K562 (cell line): ENCODE data around the gene GLI1. TPM values are rescaled to one million over a fixed set of nuclear protein-coding genes. Genes with fewer than 3 reads are reported as not detected.
A peak's percentile ranks its signal among the peaks of the same experiment; 100 is the strongest.

Experiments
- CBX2 ChIP-seq: fragments of 200-600 bp; sonication (generic); IDR thresholded peaks from one replicate; pipeline ENCODE4 v1.6.1; 2012; ENCODE audit warnings: mild to moderate bottlenecking, low read length, inconsistent platforms; ENCODE audit not compliant: insufficient read depth, poor library complexity, severe bottlenecking
- CCNT2 ChIP-seq: IDR thresholded peaks from 2 replicates; pipeline ENCODE4 v1.6.1; 2011; ENCODE audit warnings: borderline replicate concordance, low read depth, mild to moderate bottlenecking, moderate library complexity, mixed read lengths, low read length; ENCODE audit not compliant: insufficient read length; ENCODE audit errors: extremely low read depth
- ELK3 ChIP-seq: fragments of 450-650 bp; formaldehyde crosslinking; IDR thresholded peaks from 2 replicates; pipeline ENCODE4 v1.4.0; 2020; ENCODE audit warnings: mild to moderate bottlenecking
- FOXP1 ChIP-seq: sonication (generic); formaldehyde crosslinking; IDR thresholded peaks from 2 replicates; pipeline ENCODE4 v1.8.0; 2022; ENCODE audit warnings: mild to moderate bottlenecking, missing genetic modification reagents
- HINFP ChIP-seq: fragments of 450-650 bp; conservative IDR thresholded peaks from 2 replicates; pipeline ENCODE4 v1.6.1; 2016; ENCODE audit warnings: missing genetic modification characterization, low read depth, mild to moderate bottlenecking, control low read depth, missing compliant biosample characterization
- MCM7 ChIP-seq, 2 experiments: fragments of 450-650 bp; IDR thresholded peaks; 2 replicates each; pipeline ENCODE4 v1.6.1; 2016 to 2018
- NCOA4 ChIP-seq: fragments of 450-650 bp; IDR thresholded peaks from 2 replicates; pipeline ENCODE4 v1.6.1; 2018; ENCODE audit warnings: mild to moderate bottlenecking; ENCODE audit not compliant: partially characterized antibody
- NR2F6 ChIP-seq: fragments of 450-650 bp; formaldehyde crosslinking; IDR thresholded peaks from 2 replicates; pipeline ENCODE4 v1.4.0; 2020; ENCODE audit warnings: mild to moderate bottlenecking
- PHB ChIP-seq: fragments of 250-450 bp; sonication (Bioruptor Pico); IDR thresholded peaks from 2 replicates; pipeline ENCODE4 v1.5.0; 2021
- PHTF2 ChIP-seq: fragments of 250-450 bp; sonication (Bioruptor Pico); IDR thresholded peaks from 2 replicates; pipeline ENCODE4 v1.5.0; 2021; ENCODE audit warnings: mild to moderate bottlenecking
- RBM17 ChIP-seq: fragments of 200-400 bp; formaldehyde crosslinking; IDR thresholded peaks from 2 replicates; pipeline ENCODE4 v1.6.1; 2017; ENCODE audit warnings: low read depth, mild to moderate bottlenecking, low read length, borderline replicate concordance
- RFX7 ChIP-seq: fragments of 250-450 bp; sonication (Bioruptor Pico); IDR thresholded peaks from 2 replicates; pipeline ENCODE4 v1.5.1; 2021; ENCODE audit warnings: mild to moderate bottlenecking
- SETDB1 ChIP-seq: IDR thresholded peaks from one replicate; pipeline ENCODE4 v1.6.1; 2012; ENCODE audit warnings: low read length, control low read depth, inconsistent platforms
- SUPT5H ChIP-seq: fragments of 450-650 bp; IDR thresholded peaks from 2 replicates; pipeline ENCODE4 v1.6.1; 2016
- TBL1XR1 ChIP-seq, 2 experiments: IDR thresholded peaks; 2 replicates each; pipeline ENCODE4 v1.6.1; 2012; ENCODE audit warnings: improper control_type of control experiment in 2 of 2, low read length in 2 of 2, mild to moderate bottlenecking in 1 of 2
- TBP ChIP-seq: optimal IDR thresholded peaks from 2 replicates; pipeline ENCODE3; 2011; ENCODE audit warnings: low read depth, low read length, improper control_type of control experiment
- TEAD4 ChIP-seq, 2 experiments: sonication (generic) in 1 of 2; formaldehyde crosslinking in 1 of 2; IDR thresholded peaks; 2 replicates each; pipeline versions ENCODE4 v1.6.1 to v1.8.0; 2012 to 2022; ENCODE audit warnings: borderline replicate concordance in 1 of 2, inconsistent platforms in 1 of 2, low read length in 1 of 2, mild to moderate bottlenecking in 1 of 2, missing genetic modification reagents in 1 of 2
- XRCC3 ChIP-seq: fragments of 450-650 bp; IDR thresholded peaks from 2 replicates; pipeline ENCODE4 v1.6.1; 2017; ENCODE audit warnings: mild to moderate bottlenecking, moderate library complexity
- ZNF133 ChIP-seq: fragments of 250-450 bp; sonication (Bioruptor Pico); IDR thresholded peaks from 2 replicates; pipeline ENCODE4 v1.4.0; 2020; ENCODE audit warnings: mild to moderate bottlenecking
- ZNF217 ChIP-seq: sonication (generic); formaldehyde crosslinking; IDR thresholded peaks from 2 replicates; pipeline ENCODE4 v1.8.0; 2022; ENCODE audit warnings: mild to moderate bottlenecking, missing genetic modification reagents
- ZNF23 ChIP-seq: fragments of 250-450 bp; sonication (Bioruptor Pico); IDR thresholded peaks from 2 replicates; pipeline ENCODE4 v1.4.0; 2020; ENCODE audit warnings: mild to moderate bottlenecking
- ZNF551 ChIP-seq: fragments of 250-450 bp; sonication (Bioruptor Pico); IDR thresholded peaks from 2 replicates; pipeline ENCODE4 v1.5.0; 2021; ENCODE audit warnings: mild to moderate bottlenecking, moderate library complexity
- ZNF668 ChIP-seq: fragments of 250-450 bp; sonication (Bioruptor Pico); IDR thresholded peaks from 2 replicates; pipeline ENCODE4 v1.8.0; 2022; ENCODE audit warnings: mild to moderate bottlenecking, inconsistent platforms
- ZNF717 ChIP-seq: fragments of 250-450 bp; sonication (Bioruptor Pico); IDR thresholded peaks from 2 replicates; pipeline ENCODE4 v1.5.0; 2021
- polyA plus RNA-seq, 8 experiments: library from polyadenylated mRNA; depleted of rRNA in 4 of 8; stranded (reverse) in 5 of 8; unstranded in 3 of 8; fragments of >200 nt; fragmentation: Nextera tagmentation in 2 of 8; fragmentation: Illumina TruSeq in 1 of 8; extraction: Ambion mirVana in 2 of 8; extraction: Trizol in 1 of 8; gene quantifications; 2 replicates each; pipeline versions ENCODE4 v1.2.1 to v1.2.3, GENCODE V29; 2011 to 2014; ENCODE audit warnings: inconsistent platforms in 1 of 8, missing spikeins in 1 of 8
- total RNA-seq, 7 experiments: library from RNA; depleted of rRNA in 6 of 7; stranded (reverse); fragments of >200 nt in 6 of 7; fragmentation: Illumina TruSeq in 2 of 7; extraction: Trizol in 2 of 7; gene quantifications; 2 replicates each; pipeline versions ENCODE4 v1.2.1 to v1.2.3, GENCODE V29; 2011 to 2021; ENCODE audit warnings: low replicate concordance in 1 of 7
- TF ChIP-seq, protein P1 (sequence below): fragments of 450-650 bp; IDR thresholded peaks from 2 replicates; pipeline ENCODE4 v1.6.1; 2018; ENCODE audit not compliant: partially characterized antibody

Gene GLI1
- total and polyA plus RNA-seq, 9 of the 15 experiments (the other 6 are each of a cell fraction or from before 2014, with no cell fraction given) = 0.24 to 3.7 (median 0.61) TPM

DNA sequence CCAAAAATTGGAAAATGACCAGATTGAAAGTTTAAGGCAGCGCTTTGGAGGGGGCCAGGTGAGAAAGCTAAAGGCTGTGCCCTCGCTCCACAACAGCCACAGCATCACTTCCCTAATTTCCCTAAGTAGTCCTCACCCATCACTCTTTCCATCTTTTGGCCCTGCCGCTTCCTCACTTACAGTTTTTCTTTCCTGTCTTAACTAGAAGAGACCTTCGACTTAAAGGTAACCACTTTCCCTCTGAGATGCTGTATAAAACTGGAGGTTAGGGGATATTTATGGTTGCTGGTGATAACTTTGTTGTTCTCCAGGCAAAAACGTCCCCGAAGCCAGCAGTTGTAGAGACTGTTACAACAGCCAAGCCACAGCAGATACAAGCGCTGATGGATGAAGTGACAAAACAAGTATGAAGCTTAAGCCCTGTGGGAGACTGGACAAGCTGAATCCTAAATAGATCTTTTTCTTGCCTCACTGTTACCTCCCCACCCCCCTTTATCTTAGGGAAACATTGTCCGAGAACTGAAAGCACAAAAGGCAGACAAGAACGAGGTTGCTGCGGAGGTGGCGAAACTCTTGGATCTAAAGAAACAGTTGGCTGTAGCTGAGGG, 56.5 kb downstream of the GLI1 start (continued):
- TF ChIP-seq, protein P1, sequence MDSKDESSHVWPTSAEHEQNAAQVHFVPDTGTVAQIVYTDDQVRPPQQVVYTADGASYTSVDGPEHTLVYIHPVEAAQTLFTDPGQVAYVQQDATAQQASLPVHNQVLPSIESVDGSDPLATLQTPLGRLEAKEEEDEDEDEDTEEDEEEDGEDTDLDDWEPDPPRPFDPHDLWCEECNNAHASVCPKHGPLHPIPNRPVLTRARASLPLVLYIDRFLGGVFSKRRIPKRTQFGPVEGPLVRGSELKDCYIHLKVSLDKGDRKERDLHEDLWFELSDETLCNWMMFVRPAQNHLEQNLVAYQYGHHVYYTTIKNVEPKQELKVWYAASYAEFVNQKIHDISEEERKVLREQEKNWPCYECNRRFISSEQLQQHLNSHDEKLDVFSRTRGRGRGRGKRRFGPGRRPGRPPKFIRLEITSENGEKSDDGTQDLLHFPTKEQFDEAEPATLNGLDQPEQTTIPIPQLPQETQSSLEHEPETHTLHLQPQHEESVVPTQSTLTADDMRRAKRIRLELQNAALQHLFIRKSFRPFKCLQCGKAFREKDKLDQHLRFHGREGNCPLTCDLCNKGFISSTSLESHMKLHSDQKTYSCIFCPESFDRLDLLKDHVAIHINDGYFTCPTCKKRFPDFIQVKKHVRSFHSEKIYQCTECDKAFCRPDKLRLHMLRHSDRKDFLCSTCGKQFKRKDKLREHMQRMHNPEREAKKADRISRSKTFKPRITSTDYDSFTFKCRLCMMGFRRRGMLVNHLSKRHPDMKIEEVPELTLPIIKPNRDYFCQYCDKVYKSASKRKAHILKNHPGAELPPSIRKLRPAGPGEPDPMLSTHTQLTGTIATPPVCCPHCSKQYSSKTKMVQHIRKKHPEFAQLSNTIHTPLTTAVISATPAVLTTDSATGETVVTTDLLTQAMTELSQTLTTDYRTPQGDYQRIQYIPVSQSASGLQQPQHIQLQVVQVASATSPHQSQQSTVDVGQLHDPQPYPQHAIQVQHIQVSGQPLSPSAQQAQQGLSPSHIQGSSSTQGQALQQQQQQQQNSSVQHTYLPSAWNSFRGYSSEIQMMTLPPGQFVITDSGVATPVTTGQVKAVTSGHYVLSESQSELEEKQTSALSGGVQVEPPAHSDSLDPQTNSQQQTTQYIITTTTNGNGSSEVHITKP = no peak
- TF ChIP-seq HINFP (tag) = no peak
- TF ChIP-seq ZNF668 (CRISPR knock-in tag) = no peak
- TF ChIP-seq SETDB1 = no peak
- TF ChIP-seq CBX2 = no peak
- TF ChIP-seq NR2F6 (CRISPR knock-in tag) = 0 out of 2 replicates have a peak, but pooled peaks have one; percentile 2
- TF ChIP-seq ZNF217 (CRISPR knock-in tag) = no peak
- no peak for TF ChIP-seq ZNF551 (CRISPR knock-in tag)
- TF ChIP-seq SUPT5H = peak; percentile 87
- peak; percentile 23 for TF ChIP-seq CCNT2
- TF ChIP-seq XRCC3 = no peak
- 0 out of 2 replicates have a peak, but pooled peaks have one; percentile 11 for TF ChIP-seq ZNF717 (CRISPR knock-in tag)
- 0 out of 2 replicates have a peak, but pooled peaks have one; percentile 38 for TF ChIP-seq ELK3 (CRISPR knock-in tag)
- TF ChIP-seq FOXP1 (CRISPR knock-in tag) = no peak
- peak; percentile 22; the same call in 1 of the 2 replicates for TF ChIP-seq PHTF2 (CRISPR knock-in tag)
- no peak for TF ChIP-seq RBM17
- TF ChIP-seq TBL1XR1 (IDR thresholded peaks at IDR 0.05; ENCODE audit: low read length in 2 of 2) = peak in 1 of 2 experiments; percentile 38; a peak in 1 of 4 replicates
- no peak for TF ChIP-seq ZNF133 (CRISPR knock-in tag)
- peak; percentile 33 for TF ChIP-seq TEAD4 (IDR thresholded peaks at IDR 0.05; ENCODE audit: low read length)
- no peak for TF ChIP-seq TEAD4 (CRISPR knock-in tag; IDR thresholded peaks at IDR 0.05; ENCODE audit: borderline replicate concordance)
- TF ChIP-seq PHB (CRISPR knock-in tag) = no peak; the same call in 1 of the 2 replicates
- TF ChIP-seq RFX7 = no peak
- TF ChIP-seq TBP = no peak
- TF ChIP-seq ZNF23 = peak; percentile 30; the same call in 1 of the 2 replicates
- TF ChIP-seq MCM7 (IDR thresholded peaks at IDR 0.05) = no peak
- TF ChIP-seq NCOA4 = peak; percentile 28
